NK-92 treated with Interleukin-12 subunit alpha and Interleukin-12 subunit beta, amount 100 ng/mL, for 24 hours (cell line): ENCODE data around the gene CARS1.

Experiments used
- DNase-seq: peaks from one replicate; lab custom pipeline; 2025; lab: John Stamatoyannopoulos, UW

Gene CARS1

DNA sequence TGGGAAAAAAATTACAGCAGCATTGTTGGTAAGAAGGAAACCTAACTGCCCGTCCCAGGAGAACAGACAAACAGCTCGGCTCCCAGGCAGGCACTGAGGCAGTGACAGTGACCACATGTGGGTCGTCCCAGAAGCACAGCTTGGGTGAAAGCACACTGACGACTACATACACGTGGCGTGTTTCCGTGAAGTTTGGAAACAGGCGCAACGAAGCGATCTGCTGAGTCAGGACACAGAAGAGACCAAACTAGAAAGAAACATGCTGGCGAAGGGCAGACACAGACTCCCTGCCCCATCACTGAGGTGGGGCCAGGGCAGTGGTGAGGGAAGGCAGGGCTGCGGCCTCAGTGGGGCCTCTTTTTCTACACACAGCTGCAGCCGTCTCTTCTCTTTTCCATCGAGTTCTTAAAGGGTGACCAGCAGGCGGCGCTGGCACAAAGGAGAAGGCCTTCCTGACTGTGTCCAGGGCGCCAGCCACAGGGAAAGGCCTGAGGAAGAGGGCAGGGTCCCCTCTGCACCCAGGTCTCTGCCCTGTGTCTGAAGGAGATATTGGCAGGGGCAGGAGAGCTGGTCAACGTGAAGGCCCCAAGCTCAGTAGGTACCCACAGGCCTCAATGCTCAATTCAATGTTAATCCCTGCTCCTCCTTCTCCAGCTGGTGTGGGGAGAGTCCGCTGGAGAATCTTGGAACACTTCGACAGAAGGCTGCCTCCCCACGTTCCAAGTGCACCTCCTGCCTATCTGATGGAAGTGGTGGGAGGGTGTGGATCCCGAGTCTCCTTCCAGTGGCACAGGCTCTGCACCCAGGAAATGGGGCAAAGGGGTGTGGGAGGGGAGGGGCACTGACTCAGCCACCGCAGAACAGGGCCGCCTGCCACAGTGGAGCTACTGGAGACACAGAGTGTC is 19.9 kb downstream of the CARS1 start:
- DNase-seq, result no peak

DNA sequence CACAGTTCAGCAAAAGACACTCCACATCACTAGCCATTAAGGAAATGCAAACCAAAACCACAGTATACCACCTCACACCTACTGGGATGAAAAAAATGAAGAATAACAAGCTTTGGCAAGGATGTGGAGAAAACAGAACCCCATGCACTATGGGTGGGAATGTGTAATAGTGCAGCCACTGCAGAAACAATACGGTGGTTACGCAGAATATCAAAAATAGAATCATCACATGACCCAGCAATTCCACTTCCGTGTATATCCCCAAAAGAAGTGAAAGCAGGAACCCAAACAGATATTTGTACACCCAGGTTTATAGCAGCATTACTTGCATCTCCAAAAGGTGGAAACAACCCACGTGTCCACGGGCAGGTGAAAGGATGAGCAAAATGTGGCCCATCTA is 20.8 kb downstream of the CARS1 start:
- no peak for DNase-seq

DNA sequence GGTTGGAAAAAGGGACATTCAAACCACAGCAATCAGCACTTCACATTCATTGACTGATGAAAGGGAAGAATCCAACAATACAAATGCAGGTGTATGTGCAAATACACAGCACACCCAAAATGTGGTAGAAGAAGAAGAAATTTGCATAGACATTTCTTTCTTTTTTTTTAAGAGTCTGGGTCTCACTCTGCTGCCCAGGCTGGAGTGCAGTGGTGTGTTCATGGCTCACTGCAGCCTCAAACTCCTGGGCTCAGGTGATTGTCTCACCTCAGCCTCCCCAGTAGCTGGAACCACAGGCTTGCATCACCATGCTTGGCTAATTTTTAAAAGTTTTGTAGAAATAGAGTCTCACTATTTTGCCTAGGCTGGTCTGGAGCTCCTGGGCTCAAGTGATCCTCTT is 21.9 kb downstream of the CARS1 start:
- DNase-seq, result no peak

DNA sequence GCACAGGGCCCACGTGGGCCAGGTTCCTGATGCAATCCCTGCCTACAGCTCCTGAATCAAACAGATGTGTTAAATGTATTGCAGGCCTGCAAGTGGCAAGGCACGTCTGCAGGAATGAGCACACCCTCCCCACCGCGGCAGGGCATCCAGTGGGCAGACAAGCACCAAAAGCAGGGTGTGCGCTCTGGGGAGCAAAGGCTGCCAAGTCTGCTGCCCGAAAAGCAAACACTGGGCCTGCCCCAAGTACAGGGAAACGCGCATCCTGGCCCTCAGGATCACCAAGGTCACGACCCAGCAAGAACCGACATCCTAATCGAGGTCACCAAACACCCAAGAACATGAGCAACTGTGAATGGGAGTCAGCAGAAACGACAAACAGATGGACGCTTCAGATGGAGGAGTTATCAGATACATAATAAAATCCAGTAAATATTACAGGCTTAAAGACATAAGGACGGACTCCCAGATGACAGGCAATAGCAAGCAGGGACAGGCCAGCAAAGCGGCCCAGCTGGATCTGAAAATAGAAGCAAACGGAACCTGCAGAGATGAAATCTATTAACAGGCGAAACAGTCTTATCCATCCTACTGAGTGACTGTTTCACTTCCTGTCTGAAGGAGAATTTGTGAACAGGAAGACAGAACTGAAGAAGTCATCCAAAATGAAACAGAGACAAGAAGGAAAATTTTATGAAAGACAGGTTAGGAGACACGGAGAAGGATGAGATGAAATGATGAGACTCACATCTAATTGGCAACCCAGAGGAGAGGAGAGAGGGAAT is 26.7 kb downstream of the CARS1 start:
- no peak for DNase-seq

DNA sequence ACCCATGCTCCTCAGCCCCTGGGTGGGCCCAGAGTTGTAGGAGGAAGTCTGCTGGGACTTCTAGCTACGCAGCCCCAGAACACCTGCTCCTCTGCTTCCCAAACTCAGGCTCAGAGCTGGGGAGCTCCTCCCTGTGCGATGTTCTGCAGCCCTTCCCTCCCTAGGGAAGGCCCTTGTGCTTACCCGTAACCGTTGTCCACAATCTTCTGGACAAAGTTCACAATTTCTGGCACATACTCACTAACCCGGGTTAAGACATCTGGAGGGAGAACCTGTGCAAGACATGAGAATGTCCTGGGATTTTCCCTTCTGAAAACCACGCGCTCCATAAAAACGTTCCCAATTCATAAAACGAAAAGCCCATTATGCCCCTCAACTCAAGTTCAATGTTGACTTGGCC is 28.4 kb downstream of the CARS1 start:
- DNase-seq, result no peak

DNA sequence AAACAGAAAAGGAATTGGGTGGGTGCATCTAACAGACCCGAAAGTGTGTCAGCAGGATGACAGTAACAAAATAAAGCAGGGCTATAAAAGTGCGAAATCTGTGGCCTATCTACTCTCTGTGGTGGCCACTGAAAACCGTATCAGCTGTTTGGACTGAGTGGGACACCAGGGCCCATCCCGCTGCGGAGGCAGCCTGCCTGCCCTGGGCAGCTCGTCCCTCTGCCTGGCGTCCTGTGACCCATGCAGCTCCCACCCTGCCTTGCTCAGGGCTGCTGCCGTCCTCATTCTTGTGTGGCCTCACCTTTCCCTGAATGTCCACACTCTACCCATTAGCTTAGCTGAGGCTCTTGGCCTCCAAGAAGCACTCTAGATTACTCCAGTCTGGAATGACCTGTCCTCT is 30.4 kb downstream of the CARS1 start:
- no peak for DNase-seq

DNA sequence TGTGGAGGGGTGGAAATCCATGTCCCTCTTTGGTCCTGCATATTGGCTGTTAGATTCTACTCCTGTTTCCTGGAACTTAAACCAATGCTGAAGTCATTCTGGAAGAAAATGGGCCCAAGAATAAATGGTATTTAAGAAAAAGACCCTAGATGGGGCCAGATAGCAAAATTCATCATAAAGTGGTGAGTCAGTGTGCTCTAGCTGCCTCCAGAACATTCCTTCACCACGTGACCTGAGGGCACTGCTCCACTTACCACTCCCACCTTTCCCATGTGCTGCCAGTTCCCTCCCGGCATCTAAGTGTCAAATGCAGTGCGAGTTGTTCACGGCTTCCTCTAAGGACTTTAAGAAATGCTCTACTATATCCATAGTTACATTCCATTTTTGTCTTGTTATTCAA is 34.2 kb downstream of the CARS1 start:
- DNase-seq, result no peak

DNA sequence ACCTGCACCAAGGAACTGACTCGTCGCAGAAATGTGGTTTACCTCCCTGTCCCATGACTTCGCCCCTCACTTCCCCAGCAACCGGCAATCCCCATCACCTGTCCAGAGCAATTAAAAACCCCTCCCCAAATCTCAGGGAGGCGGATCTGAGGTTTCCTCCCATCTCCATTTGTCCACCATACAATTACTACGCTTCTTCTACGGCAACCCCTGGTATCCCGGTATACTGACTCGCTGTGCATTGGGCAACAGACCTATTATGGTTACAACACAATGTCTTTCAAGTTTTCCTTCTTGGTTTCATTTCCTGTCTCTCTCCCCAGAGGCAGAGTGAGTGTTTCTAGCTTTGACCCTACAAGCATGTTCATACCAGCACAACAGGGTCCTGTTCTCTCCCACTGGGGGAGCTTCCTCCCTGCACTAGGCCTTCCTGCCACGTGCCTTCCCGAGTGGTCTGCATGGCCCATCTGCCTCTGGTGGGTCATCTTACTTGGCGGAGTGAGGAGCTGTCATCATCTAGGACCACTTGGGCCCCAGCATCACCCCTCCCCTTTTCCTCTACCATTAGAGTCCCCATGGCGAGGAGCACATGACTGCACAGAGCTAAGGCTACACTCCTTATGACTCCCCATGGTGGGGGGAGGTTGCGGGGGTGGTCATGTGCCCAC is 34.8 kb downstream of the CARS1 start:
- no peak for DNase-seq

DNA sequence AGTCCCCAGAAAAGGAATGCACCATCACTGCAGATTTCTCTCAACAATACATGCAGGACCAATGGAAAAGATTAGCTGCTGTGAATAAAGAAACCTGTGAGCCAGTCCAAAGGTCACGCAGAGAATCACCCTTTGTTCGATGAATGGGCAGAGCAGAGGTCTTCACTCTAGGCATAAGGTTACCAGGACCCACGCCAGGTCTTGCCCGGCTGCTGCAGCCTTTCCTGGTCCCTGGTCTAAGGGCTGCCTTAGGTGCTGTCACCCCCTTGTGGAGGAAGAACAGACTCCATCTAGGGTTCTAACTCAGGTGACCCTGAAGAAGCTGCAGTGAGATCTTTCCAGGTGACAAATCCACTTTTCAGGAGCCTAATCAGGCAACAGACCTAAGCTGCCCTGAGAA is 36.1 kb downstream of the CARS1 start:
- DNase-seq, result no peak

DNA sequence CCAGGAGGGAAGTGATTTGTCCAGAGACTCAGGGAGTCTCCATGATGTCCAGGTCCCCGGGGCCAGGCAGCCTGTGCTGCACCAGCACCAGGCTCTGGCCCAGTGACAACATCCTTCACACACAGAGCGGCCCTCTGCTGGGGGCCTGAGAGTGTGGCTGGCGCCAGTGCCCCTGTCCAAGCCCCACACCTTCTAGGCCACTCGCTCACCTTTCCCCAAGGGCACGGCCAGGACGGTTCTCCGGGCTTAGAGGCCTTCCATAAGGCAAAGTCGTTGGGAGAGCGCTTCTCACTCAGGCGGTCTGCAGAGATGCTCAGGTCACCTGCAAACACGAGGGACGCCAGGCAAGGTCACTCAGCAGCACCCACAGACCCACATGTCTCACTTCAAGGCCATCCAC is 37.2 kb downstream of the CARS1 start:
- no peak for DNase-seq

DNA sequence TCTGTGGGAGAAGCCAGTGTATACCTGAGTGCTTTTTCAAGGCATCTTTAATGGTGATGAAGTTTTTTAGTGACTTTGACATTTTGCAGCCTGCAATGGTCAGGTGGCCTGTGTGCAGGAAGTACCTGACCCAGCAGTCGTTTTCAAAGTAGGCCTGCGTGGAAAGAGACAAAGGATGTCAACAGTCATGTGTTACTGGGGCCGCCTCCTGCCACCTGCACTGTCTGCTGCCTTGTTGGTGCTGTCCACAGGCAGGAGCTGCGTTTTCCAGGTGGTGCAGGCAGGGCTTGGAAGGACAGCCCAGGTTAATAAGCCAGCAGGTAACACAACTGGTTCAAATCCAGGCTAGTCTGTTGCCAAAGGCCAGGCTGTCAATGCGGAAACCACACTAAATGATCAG is 38.6 kb downstream of the CARS1 start:
- DNase-seq, result no peak

DNA sequence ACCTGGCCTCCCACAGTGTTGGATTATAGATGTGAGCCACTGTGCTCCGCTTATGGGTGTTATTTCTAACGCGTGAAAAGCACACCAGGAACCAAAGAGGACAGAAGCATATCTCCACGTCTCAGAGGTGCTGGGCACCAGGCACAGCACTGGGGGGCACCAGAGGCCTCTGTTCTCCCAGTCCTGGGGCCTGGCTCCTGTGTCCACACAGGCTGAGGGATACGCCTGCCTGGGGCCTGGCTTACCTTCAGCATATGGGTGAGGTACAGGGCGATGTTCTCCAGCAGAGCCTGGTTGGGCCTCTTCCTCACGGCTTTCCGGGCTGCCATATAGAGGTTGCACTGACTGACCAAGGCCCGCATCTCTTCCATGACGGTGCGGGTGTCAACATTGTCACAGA is 40.4 kb downstream of the CARS1 start:
- DNase-seq, result no peak

DNA sequence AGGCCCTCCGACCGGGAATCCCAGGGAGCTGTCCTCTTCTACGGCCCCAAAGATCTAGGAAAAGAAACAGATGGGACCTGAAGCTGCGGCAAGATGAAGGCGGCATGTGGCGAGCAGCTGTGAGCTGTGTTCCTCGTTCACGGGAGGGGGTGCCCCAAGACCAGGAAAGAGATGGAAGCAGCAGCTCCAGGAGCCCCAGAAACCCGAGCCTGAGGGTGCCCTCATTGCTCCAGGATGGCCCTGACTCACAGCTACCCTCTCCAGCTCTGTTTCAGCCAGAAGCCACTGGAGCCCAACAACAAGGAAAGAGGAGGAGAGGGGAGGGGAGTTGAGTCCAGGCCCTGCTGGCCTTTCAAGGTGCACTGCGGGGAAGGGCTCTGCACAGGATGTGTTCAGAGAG is 41.4 kb downstream of the CARS1 start:
- no peak for DNase-seq

DNA sequence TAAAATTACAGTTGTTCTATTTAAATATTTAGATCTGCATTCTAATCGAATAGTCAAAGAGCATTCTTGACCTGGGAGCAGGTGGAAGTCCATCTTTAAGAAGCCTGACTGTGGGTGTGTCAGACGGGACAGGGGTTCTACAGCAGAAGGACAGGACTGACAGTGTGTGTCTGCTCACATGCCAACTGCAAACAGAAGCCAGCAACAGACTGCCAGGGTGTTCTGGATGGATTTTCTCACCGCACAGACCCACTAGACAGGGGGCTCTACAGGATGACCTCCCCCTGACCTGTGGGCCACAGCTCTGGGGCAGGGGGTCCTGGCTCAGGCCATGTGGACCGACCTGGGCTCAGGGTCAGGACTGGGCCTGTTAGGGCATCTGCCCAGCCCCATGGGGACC is 42.3 kb downstream of the CARS1 start:
- DNase-seq, result no peak

DNA sequence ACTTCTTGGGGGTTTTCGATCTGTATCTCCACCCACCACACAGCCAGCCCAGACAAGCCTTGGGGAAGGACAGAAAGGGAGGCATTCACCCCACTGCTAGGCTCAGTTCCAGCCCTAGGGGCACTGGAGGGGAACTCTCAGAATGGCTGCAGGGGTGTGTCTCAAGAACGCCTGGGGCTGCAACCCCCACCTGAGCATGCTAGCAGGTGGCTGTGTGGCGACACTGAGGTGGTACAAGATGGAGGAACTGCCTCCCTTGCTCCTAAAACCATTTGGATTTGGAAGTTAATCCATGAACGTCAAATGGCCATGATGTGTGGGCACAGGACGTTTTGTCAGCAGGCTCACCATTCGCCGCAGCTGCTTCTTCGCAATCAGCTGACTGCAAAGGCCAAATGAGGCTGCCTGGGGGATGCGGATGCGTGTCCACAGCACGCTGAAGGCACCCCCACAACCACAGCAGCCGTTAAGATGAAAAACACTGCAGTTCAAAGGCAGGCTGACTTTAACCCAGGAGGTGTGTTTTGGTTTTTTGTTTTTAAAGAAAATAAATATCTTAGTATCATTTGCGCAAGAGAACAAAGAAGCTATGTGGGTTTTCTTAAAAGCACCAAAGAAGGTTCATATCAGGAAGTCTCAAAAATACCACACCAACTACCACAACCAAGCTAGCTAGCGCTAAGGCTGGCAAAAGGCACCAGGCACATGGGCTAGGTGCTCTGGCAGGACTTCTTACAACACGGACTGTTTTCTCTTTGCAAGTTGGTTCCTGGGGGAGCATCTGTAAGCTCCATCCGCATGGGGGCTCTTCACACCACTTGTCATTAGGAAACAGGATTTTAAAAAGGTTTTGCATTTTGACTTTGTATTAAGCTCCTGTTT is 42.9 kb downstream of the CARS1 start:
- no peak for DNase-seq

DNA sequence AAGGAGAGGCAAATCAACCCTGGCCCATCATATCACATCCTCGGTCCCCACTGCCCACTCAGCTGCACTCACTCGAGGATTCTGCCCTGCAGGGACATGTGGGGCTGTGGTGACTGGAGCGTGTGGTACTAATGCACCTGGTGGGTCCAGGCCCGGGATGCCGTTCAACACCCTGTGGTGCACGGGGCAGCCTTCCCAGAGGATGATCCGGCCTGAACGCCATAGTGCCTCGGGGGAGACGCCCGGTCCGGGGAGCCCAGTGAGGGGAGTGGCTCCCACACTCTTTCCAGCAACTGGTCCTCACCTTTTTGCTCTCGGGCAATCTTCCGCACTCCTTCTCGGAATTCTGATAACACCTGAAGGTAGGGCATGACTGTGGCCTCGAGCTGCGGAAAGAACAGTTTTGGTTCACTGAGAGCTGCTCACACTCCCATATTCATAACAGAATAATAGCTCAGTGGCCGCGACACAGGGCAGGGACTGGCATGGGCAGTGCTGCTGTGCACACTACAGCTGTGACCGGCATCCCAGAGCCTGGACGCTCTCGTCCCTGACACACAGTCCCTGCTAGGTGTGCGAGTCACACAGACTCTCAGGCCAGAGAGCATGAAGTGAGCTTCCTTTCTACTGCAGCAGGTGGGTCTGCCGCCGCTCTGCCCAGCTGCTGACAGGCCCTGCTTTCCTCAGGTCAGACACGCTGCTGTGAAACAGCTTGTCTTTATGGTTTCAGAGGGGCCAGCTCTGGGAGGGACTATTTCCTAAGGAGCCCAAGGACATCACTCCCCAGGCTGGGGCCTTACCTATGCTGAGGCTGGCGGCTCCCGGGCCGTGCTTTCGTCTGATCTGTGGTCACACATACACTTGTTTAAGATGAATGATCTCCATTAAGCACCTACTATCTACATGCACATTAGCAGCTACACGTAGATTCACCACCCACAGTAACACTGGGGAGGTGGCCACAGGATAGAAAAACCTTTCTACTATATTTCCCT is 45.0 kb downstream of the CARS1 start:
- DNase-seq, result no peak

DNA sequence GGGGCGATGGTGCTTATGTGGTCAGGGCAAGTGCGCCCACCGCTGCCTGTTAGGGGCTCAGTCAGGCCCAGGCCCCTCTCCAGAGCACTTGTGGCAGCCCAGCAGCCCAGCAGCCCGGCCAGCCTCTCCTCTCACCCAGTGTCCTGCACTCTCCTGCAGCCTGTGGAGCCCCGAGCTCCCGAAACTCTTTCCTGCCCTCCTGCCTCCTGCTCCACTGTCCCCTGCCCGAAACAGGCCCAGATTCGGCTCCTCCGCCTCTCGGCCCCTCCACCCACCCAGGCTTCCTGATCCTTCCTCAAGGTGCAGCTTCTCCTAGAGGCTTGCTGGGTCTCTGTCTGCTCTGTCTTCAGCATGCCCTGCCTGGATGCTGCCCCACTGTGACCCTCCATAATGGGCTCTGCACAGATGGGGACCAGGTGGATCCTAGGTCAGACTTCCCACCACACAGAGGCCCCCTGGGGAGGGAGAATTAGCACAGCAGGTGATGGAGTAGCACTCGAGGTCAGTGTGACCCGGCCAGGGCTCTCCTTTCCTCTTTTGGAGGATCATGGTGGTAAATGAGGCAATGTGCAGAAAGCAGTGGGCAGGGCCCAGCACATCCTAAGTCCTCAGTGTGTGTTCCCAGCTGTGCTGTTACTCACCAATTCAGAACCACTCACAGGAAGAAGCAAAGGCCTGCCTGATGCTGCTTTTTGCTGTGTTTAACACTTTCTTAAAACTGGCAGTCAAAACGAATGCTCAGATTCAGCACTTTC is 46.5 kb downstream of the CARS1 start:
- DNase-seq, result no peak

DNA sequence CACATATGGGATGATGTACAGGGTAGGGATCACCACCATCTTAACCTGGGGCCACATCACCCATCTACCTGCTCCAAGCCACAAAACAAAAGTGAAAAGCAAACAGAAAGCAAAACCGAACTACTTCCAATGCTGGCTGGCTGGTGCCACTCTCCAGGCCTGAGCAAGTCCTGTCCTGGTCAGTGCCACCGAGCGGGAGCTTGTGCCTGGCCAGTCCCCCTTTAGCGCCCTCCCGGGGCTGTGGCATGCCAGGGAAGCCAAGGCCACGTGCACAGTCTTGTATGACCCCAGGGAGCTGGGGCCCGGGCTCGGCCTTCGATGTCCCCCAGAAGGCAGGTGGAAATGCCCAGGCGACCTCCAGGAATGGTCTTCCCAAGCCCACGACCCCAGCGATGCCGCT is 47.2 kb downstream of the CARS1 start:
- no peak for DNase-seq

DNA sequence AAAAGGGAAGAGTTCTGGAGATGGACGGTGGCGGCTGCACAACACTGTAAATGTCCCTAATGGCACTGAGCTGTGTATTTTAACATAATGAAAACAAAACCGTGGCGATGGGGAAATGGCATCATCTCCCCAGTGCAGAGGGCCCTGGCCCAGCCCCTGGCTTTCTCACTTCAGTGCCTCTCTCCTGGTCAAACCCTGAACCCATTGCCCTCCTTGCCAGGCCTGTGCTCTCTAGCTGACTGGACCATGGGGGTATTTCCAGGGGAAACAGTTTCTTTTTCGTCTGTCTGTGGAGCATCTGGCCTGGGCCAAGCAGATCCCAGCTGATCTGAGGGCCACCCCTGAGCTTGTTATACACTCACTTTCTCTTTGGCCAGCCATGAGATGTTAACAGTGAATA is 47.7 kb downstream of the CARS1 start:
- DNase-seq, result no peak
